GM10847 (cell line): ENCODE results near the gene TYW5.

Source experiments
- POLR2A ChIP-seq: IDR thresholded peaks from 2 replicates; pipeline ENCODE4 v1.6.1; 2011; ENCODE audit not compliant: insufficient read length; ENCODE audit errors: extremely low read depth

The TYW5 gene

DNA sequence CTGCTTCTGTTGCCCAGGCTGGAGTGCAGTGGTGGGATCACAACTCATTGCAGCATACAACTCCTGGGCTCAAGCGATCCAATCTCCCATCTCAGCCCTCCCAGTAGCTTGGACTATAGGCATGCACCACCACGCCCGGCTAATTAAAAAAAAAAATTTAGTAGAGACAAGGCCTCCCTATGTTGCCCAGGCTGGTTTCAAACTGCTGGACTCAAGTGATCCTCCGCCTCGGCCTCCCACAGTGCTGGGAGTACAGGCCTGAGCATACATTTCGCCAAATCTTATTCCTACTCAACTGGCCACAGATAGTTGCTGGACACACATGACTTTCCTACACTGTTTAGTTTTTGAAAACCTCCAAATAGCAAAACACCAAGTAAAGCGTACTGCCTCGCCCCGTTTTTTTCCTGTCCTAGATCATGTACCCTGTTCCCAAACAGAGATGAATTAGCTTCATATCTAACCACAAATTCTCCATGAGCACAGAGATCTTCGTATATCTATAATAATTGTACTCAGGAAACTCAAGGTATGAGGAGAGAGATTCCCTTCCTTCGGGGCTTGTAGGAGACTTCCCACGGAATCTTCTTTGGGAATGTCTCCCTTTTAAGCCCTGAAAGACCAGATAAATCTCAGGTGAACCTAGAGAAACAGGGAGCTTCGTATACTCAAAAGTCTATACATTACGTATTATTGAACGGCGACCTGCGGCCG lies 44.8 kb downstream of the TYW5 start:
- TF ChIP-seq POLR2A, result no peak

DNA sequence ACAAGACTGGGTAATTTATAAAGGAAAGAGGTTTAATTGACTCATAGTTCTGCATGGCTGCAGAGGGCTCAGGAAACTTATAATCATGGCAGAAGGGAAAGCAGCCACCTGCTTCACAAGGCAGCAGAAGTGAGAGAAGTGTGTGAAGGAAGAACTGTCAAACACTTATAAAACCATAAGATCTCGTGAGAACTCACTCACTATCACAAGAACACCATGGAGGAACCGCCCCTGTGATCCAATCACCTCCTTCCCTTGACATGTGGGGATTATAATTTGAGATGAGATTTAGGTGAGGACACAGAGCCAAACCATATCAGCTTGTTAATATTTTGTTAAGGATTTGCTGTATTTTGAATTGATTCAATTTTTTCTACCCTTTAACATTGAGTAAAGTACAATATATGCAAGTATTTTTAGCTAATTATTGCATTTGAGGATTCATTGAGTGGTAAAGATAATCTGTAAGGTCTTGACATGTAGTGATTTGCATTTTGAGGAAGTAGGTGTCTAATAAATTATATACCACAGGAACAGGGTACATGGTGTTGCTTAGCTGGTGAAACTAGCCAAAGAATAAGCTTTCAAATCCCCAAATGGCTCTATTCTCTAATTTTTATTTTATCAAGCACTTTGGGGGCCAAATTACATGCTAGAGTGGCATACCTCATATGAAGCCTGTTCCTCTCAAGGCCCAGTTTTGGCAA lies 48.1 kb downstream of the TYW5 start:
- no peak for TF ChIP-seq POLR2A

DNA sequence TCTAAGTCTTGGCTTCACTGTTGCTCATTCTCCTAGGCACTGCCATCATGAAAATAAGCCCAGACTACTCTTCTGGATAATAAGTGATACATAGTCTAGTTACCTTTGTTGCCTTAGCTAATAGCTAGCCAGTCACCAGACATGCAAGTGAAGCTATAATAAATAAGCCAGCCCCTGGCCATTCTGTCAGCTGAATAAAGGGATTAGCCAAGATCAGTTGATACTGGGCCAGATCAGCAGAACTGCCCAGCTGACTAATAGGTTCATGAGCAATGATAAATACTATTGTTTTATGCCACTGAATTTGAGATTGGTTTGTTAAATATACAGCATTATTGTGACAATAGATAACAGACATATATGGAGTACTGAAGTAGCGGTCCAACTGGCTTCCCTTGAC lies 52.2 kb downstream of the TYW5 start:
- no peak for TF ChIP-seq POLR2A

DNA sequence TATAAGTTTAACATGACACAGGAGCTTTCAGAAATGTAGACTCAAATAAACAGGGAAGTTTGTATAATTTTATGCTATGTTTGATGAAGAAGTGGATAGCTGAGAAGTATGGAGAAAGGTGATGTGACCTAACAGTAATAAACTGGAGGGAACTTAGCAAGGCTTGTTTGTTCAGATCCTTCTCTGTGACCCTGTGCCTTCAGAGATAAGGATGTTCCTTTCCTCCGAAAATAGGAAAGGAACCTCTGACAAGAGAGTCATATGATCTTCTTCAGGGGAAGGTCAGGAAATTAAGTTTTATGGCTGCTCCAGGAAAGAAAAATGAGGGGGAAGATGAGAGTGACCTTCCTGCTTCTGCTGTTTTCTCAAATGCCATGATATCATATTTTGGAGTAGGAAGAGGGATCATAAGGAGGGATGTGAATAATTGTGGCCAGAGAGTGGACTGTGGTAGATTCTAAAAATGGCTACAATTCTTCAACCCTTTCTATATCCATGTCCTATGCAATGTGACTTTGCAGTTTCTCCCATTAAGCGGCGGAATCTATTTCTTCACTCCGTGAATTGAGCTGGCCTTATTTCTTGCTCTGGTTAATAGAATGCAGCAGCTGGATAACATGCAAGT lies 52.7 kb downstream of the TYW5 start:
- TF ChIP-seq POLR2A, result no peak

DNA sequence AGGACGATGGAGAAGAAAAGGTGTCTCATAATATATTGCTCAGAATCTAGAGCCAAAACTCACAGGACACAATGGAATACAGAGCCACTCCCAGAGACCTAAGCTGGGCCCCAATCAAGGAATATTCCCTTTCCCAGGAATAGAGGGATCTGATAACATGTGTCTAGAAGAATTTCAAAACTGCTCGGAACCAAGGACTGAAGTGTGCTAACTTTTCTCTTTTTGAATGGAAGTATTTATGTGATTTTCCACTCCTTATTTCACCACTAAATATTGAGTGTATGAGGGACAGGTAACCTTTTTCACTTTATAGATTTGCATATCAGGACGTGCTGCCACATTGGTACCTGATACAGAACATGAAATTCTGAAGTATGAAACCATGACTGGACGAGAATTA lies 53.3 kb downstream of the TYW5 start:
- no peak for TF ChIP-seq POLR2A

DNA sequence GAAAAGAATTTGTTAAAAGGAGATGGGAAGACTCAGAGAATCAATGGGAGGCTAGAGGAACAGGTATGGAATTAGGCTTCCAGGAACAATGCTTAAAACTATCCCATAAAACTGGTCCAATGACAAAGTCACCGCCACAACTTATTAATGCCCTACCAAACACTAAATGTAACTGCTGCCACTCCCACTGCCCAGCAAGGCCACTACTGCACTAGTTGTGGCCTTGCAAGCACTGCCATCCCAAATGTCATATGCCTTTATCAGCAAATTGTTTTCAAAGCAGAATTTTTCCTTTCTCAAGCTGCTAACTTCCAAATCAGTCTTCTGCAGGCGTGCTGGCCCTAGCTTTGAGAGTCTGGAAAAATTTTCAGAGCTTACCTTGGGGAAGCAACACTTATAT lies 58.7 kb downstream of the TYW5 start:
- TF ChIP-seq POLR2A, result no peak

DNA sequence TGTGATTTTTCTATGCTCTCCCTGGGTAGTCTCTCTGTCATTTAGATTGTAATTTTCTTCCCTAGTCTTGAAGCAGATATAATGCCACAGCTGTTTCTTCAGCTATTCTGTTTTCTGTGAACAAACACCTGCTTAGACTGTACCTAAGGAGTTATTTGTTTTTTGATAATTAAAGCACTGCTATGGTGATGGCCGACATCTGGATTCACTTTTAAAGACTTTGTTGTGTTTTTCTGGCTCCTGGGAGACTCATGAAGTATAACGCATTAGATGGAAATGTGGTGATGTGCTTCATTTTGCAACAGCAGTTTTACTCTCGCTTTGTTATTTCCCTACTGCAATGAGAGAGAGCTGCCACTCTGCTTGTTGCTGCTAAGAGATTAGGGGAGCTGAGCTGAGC lies 59.9 kb downstream of the TYW5 start:
- TF ChIP-seq POLR2A, result no peak

DNA sequence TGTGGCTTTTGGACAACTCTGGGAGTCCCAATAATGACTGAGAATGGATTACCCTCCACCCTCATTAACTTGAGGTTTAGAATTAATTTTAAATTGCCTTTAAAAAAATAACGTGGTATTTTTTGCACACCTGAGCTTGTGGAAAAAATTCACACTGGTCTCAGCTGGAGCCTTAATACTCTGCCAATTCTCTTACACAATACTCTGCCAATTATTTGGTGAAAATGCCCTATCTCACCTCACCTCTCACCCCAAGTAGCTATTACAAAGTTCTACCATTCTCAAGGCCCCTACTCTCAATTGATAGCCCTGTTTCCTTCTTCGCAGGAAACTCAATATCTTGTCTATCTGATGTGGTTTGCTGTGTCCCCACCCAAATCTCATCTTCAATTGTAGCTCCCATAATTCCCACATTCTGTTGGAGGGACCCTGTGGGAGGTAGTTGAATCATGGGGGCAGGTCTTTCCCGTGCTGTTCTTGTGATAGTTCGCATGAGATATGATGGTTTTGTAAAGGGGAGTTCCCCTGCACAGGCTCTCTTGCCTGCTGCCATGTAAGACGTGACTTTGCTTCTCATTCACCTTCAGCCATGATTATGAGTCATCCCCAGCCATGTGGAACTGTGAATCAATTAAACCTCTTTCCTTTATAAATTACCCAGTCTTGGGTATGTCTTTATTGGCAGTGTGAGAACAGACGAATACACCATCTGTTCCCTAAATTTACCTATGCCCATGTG lies 71.6 kb downstream of the TYW5 start:
- TF ChIP-seq POLR2A, result no peak

DNA sequence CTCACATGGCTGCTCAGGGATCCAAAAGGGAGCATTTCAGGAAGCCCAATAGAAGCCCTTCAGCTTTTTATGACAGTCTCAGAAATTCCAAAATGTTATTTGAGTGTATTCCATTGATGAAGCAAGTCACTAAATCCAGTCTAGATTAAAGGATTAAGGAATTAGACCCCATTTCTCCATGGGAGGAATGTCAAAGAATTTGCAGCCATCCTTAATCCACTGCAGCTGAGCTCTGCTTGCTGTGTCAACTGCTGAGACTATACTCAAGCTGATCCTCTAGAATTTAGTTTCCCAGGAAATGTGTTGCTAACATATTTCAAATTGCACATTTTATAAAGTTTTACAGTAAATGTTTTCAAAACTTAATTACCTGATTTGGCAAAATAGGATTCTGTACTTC lies 72.6 kb downstream of the TYW5 start:
- TF ChIP-seq POLR2A, result no peak
